ENCODE data around the gene AMFR.

DNA sequence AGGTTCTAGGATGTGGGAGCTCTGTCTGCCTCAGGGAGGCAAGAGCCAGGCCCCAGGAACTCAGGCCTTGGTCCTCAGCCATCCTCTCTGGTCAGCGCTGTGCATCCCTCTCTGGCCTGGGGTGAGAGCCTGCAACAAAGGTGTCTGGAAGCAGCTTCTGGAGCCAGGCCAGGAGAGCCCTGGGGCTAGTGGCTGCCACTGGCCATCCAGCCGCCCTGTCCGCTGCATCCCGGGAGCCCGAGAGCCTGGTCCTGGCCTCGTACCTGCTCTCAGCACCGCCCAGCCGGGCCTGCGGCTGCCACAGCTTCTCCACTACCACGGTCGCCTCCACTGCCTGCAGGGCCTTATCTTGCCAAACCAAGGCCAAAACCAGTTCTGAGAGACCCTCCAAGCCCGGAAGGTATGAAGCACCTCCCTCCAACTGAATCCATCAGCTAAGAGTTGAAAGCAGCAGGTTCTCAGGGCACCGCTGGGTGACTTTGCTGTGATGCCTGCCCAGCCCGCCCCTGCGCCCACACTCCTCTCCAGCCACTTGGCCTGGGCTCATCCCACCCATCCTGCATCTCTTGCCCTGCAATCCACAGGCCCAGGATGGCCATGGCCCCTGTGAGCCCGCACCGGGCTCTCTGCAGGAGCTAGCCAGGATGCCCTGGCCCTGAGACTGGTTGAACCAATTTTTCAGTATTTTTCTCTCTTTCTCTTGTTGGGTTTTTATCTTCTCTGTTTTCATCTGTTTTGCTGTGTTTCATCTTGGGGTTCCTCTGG is 85.7 kb downstream of the AMFR start:
- TF ChIP-seq CTCF (optimal IDR thresholded peaks at IDR 0.05 in 1 of 3, IDR thresholded peaks at IDR 0.05 in 1 of 3, conservative IDR thresholded peaks at IDR 0.05 in 1 of 3; ENCODE audit: extremely low read depth in 1 of 3, insufficient read depth in 2 of 3, low read length in 3 of 3) (no peak), EZH2 (IDR thresholded peaks at IDR 0.05; ENCODE audit: low read length) (no peak)

Measured in keratinocyte (primary cell).